GM23338 (cell line): Measurements from ENCODE around the gene GMEB2.

ENCODE experiments used
- CREB1 ChIP-seq: fragments of 250-450 bp; sonication (Bioruptor Pico); IDR thresholded peaks from 2 replicates; pipeline ENCODE4 v1.5.0; 2020; ENCODE audit warnings: low read depth, mild to moderate bottlenecking, moderate library complexity
- EZH2 ChIP-seq: fragments of 200-600 bp; sonication (generic); IDR thresholded peaks from one replicate; pipeline ENCODE4 v1.8.0; 2017; ENCODE audit warnings: antibody characterized with exemption, mild to moderate bottlenecking, low read depth; ENCODE audit not compliant: unreplicated experiment
- EZH2phosphoT487 ChIP-seq: fragments of 200-600 bp; sonication (generic); IDR thresholded peaks from one replicate; pipeline ENCODE4 v1.8.1; 2018; ENCODE audit warnings: antibody characterized with exemption; ENCODE audit not compliant: unreplicated experiment
- TF ChIP-seq, protein P1 (sequence below), 2 experiments: fragments of 200-600 bp in 1 of 2; sonication (generic) in 1 of 2; conservative IDR thresholded peaks; 2 replicates each; pipeline versions ENCODE4 v1.5.1 to v1.6.1; 2016 to 2017; ENCODE audit warnings: antibody characterized with exemption in 2 of 2, low read depth in 2 of 2, mild to moderate bottlenecking in 2 of 2, moderate library complexity in 1 of 2

DNA sequence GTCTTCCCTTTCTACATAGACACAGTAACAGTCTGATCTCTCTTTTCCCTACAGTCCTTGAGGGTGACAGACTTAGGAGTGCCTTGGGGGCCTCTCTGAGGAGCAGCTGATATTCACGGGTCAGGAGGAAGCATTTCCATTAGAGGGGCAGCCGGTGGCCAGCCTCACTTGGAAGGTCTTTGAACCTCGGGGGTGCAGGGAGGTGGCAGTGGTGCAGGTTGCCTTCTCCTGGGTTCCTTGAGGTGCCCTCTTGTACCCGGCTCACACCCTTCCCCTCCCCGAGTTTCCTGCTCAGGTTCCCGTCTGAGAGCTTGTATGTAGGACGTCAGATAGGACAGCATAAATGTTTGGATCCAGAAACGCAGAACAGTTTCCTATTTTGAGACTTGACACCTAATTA is 33.7 kb upstream of the GMEB2 start:
- no peak for TF ChIP-seq CREB1
- TF ChIP-seq EZH2phosphoT487, result no peak
- TF ChIP-seq, protein P1, sequence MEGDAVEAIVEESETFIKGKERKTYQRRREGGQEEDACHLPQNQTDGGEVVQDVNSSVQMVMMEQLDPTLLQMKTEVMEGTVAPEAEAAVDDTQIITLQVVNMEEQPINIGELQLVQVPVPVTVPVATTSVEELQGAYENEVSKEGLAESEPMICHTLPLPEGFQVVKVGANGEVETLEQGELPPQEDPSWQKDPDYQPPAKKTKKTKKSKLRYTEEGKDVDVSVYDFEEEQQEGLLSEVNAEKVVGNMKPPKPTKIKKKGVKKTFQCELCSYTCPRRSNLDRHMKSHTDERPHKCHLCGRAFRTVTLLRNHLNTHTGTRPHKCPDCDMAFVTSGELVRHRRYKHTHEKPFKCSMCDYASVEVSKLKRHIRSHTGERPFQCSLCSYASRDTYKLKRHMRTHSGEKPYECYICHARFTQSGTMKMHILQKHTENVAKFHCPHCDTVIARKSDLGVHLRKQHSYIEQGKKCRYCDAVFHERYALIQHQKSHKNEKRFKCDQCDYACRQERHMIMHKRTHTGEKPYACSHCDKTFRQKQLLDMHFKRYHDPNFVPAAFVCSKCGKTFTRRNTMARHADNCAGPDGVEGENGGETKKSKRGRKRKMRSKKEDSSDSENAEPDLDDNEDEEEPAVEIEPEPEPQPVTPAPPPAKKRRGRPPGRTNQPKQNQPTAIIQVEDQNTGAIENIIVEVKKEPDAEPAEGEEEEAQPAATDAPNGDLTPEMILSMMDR (conservative IDR thresholded peaks at IDR 0.05; ENCODE audit: low read depth in 2 of 2), result no peak
- TF ChIP-seq EZH2, result no peak
